Measurements from ENCODE around the gene METTL6. TPM values are rescaled to one million over a fixed set of nuclear protein-coding genes. Genes with fewer than 3 reads are reported as not detected.
"Not testable (repeated sequence)": the region's sequence is repeated elsewhere in the genome, so short reads cannot be mapped to it uniquely, and the experiment has no call there.

METTL6 gene
- total and polyA plus RNA-seq, 2 of the 4 experiments (the other 2 are of a cell fraction), result 15.4 to 21.5 TPM

DNA sequence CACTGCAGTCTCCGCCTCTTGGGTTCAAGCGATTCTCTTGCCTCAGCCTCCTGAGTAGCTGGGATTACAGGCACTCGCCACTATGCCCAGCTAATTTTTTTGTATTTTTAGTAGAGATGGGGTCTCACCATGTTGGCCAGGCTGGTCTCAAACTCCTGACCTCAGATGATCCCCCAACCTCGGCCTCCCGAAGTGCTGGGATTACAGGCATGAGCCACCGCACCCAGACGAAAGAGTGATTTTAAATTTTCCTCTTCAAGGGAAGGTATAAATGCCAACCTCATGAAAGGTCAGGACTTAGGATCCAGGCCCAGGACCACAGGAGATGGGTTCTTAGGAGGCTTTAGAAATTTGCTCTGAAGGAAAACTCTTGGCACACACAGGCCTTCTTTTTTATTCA lies 16.4 kb downstream of the METTL6 start:
- BruUV-seq (replicated peaks); in situ Hi-C loops (cut with MboI; ENCODE audit: low sequenced_read_pairs); CTCF ChIA-PET: not testable (repeated sequence)

More for the DNA sequence above, 16.4 kb downstream of the METTL6 start:
- H3K9me1 ChIP-seq (ENCODE audit: insufficient read depth, low read length); H3K23ac ChIP-seq (ENCODE audit: low read depth, low read length); ATAC-seq (ENCODE audit: low read depth); H2AK9ac ChIP-seq (replicated peaks; ENCODE audit: low read depth, low read length, poor library complexity); H3K4me2 ChIP-seq (ENCODE audit: low read depth, low read length); POLR2A ChIA-PET (ENCODE audit: unreplicated experiment); dilution Hi-C loops (cut with HindIII; ENCODE audit: low sequenced_read_pairs, unreplicated experiment); H3K4ac ChIP-seq (ENCODE audit: low read depth, low read length); H3K4me3 ChIP-seq (ENCODE audit: insufficient read depth, low read depth, low read length); intact Hi-C loops (cut with micrococcal nuclease); H3K18ac ChIP-seq (ENCODE audit: low read depth, low read length); H4K5ac ChIP-seq (ENCODE audit: low read depth, low read length); H3K9ac ChIP-seq (ENCODE audit: low read depth, low read length); DNase-seq; H4K20me1 ChIP-seq (ENCODE audit: insufficient read depth, low read length); H2AK5ac ChIP-seq (ENCODE audit: low read depth, low read length); H3K27ac ChIP-seq (ENCODE audit: insufficient read depth, low read length); H2BK15ac ChIP-seq (ENCODE audit: low read depth, low read length); H3K9me3 ChIP-seq (ENCODE audit: control insufficient read depth, insufficient read depth, low read length); H3K79me1 ChIP-seq (ENCODE audit: low read depth in 1 of 2, low read length in 2 of 2); H3K27me3 ChIP-seq (ENCODE audit: control insufficient read depth, insufficient read depth, low read length); H2AFZ ChIP-seq (replicated peaks; ENCODE audit: low read length, poor library complexity); H2BK120ac ChIP-seq (ENCODE audit: low read depth, low read length); H2BK20ac ChIP-seq (ENCODE audit: low read depth, low read length); H2BK5ac ChIP-seq (ENCODE audit: low read depth, low read length, poor library complexity, severe bottlenecking); H3K4me1 ChIP-seq (ENCODE audit: control insufficient read depth, insufficient read depth, low read length); H3K56ac ChIP-seq (ENCODE audit: extremely low read depth, insufficient read depth, low read length); H3K14ac ChIP-seq (replicated peaks; ENCODE audit: low read depth, low read length); H4K91ac ChIP-seq (ENCODE audit: insufficient read depth, low read depth, low read length); H4K8ac ChIP-seq (ENCODE audit: low read depth in 2 of 2, low read length in 2 of 2): not testable (repeated sequence)
- H3K36me3 ChIP-seq (ENCODE audit: control insufficient read depth, insufficient read depth, low read length), result peaks cover 33% of the 10 kb centered on the region
- no CpG with 5 or more reads among the region's 7 CpGs for WGBS, 2 experiments (ENCODE audit: extremely low coverage in 2 of 2, insufficient read length in 1 of 2)
